ENCODE results near the gene LGR6.
A peak's percentile ranks its signal among the peaks of the same experiment; 100 is the strongest.
"Not testable (repeated sequence)": the region's sequence is repeated elsewhere in the genome, so short reads cannot be mapped to it uniquely, and the experiment has no call there.

LGR6 gene

GRCh38 chr1:202193614-202194327, at the start of gene LGR6:
TSS of gene LGR6 (plus strand) at chr1:202193799. CDS start at chr1:202193990, 191 bp downstream.
- DNase-seq = no peak

GRCh38 chr1:202144402-202145067, 49.1 kb upstream of the LGR6 start, which contains the start of gene ARL8A:
TSS of gene ARL8A (minus strand) at chr1:202144737. CDS start at chr1:202144572, 165 bp downstream.
- peak in 1 of 2 experiments; percentile 40 for DNase-seq

- no peak for DNase-seq
These were observed 48.4 kb upstream of the LGR6 start for GRCh38 chr1:202145068-202145743.

GRCh38 chr1:202145744-202146140, 47.9 kb upstream of the LGR6 start:
- not testable (repeated sequence) for DNase-seq

GRCh38 chr1:202146279-202146678, 47.3 kb upstream of the LGR6 start:
- no peak for DNase-seq

GRCh38 chr1:202146993-202147392, 46.6 kb upstream of the LGR6 start:
- no peak for DNase-seq

GRCh38 chr1:202148391-202148790, 45.2 kb upstream of the LGR6 start:
- DNase-seq = no peak

GRCh38 chr1:202149566-202149965, 44.0 kb upstream of the LGR6 start:
- no peak for DNase-seq

- DNase-seq = no peak
These were observed 43.4 kb upstream of the LGR6 start for GRCh38 chr1:202150187-202150586.

- no peak for DNase-seq
These were observed 43.0 kb upstream of the LGR6 start for GRCh38 chr1:202150602-202151001.

- DNase-seq = no peak
These were observed 42.6 kb upstream of the LGR6 start for GRCh38 chr1:202151045-202151444.

GRCh38 chr1:202152399-202152798, 41.2 kb upstream of the LGR6 start:
- DNase-seq = no peak

GRCh38 chr1:202153284-202153683, 40.3 kb upstream of the LGR6 start:
- no peak for DNase-seq

- DNase-seq = no peak
These were observed 39.3 kb upstream of the LGR6 start for GRCh38 chr1:202154148-202154765.

- peak; percentile 62 to 84 for DNase-seq
These were observed 38.7 kb upstream of the LGR6 start for GRCh38 chr1:202154766-202155477.

- DNase-seq = no peak
These were observed 38.0 kb upstream of the LGR6 start for GRCh38 chr1:202155478-202156021.

- no peak for DNase-seq
These were observed 37.0 kb upstream of the LGR6 start for GRCh38 chr1:202156590-202156989.

GRCh38 chr1:202157945-202158344, 35.7 kb upstream of the LGR6 start:
- no peak for DNase-seq

GRCh38 chr1:202158810-202159533, 34.6 kb upstream of the LGR6 start:
- DNase-seq = no peak

- DNase-seq = no peak
These were observed 33.8 kb upstream of the LGR6 start for GRCh38 chr1:202159534-202160371.
